A549 (cell line): ENCODE data around the gene ZFC3H1. TPM values are rescaled to one million over a fixed set of nuclear protein-coding genes. Genes with fewer than 3 reads are reported as not detected.

Source experiments
- ATAC-seq, 2 experiments: fragments of 200-7000 bp in 1 of 2; fragments of >200 bp in 1 of 2; cut with Nextera tagmentation in 1 of 2; cut with Tn5 transposase in 1 of 2; 3 replicates each; pipeline versions ENCODE4 v1.8.0 to v1.9.1; 2018 to 2020; ENCODE audit warnings: mild to moderate bottlenecking in 1 of 2, moderate library complexity in 1 of 2
- CTCF ChIA-PET: fragments of 300-600 bp; sonication (Branson Sonifier 250); formaldehyde crosslinking; extraction: SDS; loops from one replicate; lab custom pipeline; 2021; ENCODE audit warnings: antibody characterized with exemption, inconsistent platforms; lab: Yijun Ruan, JAX
- POLR2A ChIA-PET: fragments of 350-600 bp; formaldehyde crosslinking; extraction: SDS; loops from one replicate; lab custom pipeline; 2021; ENCODE audit warnings: antibody characterized with exemption, inconsistent platforms; lab: Yijun Ruan, JAX
- DNase-seq, 2 experiments: peaks; one replicate each; pipeline versions ENCODE4 v3.0.0 to v3.0.0-alpha.2; 2011 to 2016; ENCODE audit warnings: low read depth in 1 of 2, low spot score in 1 of 2
- FAIRE-seq: peaks from 2 replicates; lab custom pipeline; 2011; peaks lifted over from hg19 to GRCh38; lab: Jason Lieb, UNC
- H3K27ac ChIP-seq, 2 experiments: fragments of >200 bp; sonication (Bioruptor Twin); formaldehyde crosslinking; 3 replicates each; pipeline ENCODE4 v1.5.1; 2016 to 2017
- H3K4me1 ChIP-seq: fragments of >200 bp; sonication (Bioruptor Twin); formaldehyde crosslinking; 3 replicates; pipeline ENCODE4 v1.6.1; 2016
- H3K4me2 ChIP-seq: fragments of >200 bp; sonication (Bioruptor Twin); formaldehyde crosslinking; 3 replicates; pipeline ENCODE4 v1.6.1; 2016
- H3K4me3 ChIP-seq: fragments of >200 bp; sonication (Bioruptor Twin); formaldehyde crosslinking; 3 replicates; pipeline ENCODE4 v1.5.1; 2016
- H3K9me3 ChIP-seq: fragments of >200 bp; sonication (Bioruptor Twin); formaldehyde crosslinking; 3 replicates; pipeline ENCODE4 v1.6.1; 2016
- BHLHE40 ChIP-seq: IDR thresholded peaks from 2 replicates; pipeline ENCODE4 v1.6.1; 2012; ENCODE audit warnings: low read depth, low read length, inconsistent platforms
- CBX8 ChIP-seq: fragments of 200-600 bp; sonication (generic); IDR thresholded peaks from 2 replicates; pipeline ENCODE4 v1.6.1; 2016
- CEBPB ChIP-seq, 2 experiments: fragments of >200 bp in 1 of 2; sonication (Bioruptor Twin) in 1 of 2; formaldehyde crosslinking in 1 of 2; IDR thresholded peaks; 2 replicates each; pipeline ENCODE4 v1.6.1; 2012 to 2016
- EP300 ChIP-seq, 2 experiments: fragments of >200 bp; sonication (Bioruptor Twin); formaldehyde crosslinking; IDR thresholded peaks; 2 replicates in 1 of 2; 3 replicates in 1 of 2; pipeline ENCODE4 v1.6.1; 2016 to 2017
- FOSL2 ChIP-seq, 2 experiments: fragments of 450-650 bp in 1 of 2; fragments of >200 bp in 1 of 2; sonication (Bioruptor Twin) in 1 of 2; formaldehyde crosslinking; IDR thresholded peaks; 2 replicates each; pipeline versions ENCODE4 v1.5.0 to v1.6.1; 2016 to 2020; ENCODE audit warnings: mild to moderate bottlenecking in 1 of 2, moderate library complexity in 1 of 2
- HDAC2 ChIP-seq: fragments of 200-600 bp; sonication (generic); IDR thresholded peaks from 2 replicates; pipeline ENCODE4 v1.6.1; 2016
- HOXB5 ChIP-seq: fragments of 250-450 bp; sonication (Bioruptor Pico); IDR thresholded peaks from 2 replicates; pipeline ENCODE4 v1.5.0; 2020; ENCODE audit warnings: mild to moderate bottlenecking, moderate library complexity
- JUN ChIP-seq, 2 experiments: fragments of >200 bp; sonication (Bioruptor Twin); formaldehyde crosslinking; IDR thresholded peaks; 2 replicates in 1 of 2; 3 replicates in 1 of 2; pipeline ENCODE4 v1.6.1; 2016 to 2017
- JUNB ChIP-seq: fragments of >200 bp; sonication (Bioruptor Twin); formaldehyde crosslinking; IDR thresholded peaks from 2 replicates; pipeline ENCODE4 v1.6.1; 2016
- KDM1A ChIP-seq: fragments of 200-600 bp; sonication (generic); IDR thresholded peaks from 2 replicates; pipeline ENCODE4 v1.6.1; 2016; ENCODE audit warnings: low read depth, mild to moderate bottlenecking
- KDM5A ChIP-seq: fragments of 200-600 bp; sonication (generic); IDR thresholded peaks from 2 replicates; pipeline ENCODE4 v1.6.1; 2016; ENCODE audit warnings: antibody characterized with exemption, mild to moderate bottlenecking
- MAZ ChIP-seq: fragments of 150-350 bp; IDR thresholded peaks from 2 replicates; pipeline ENCODE4 v1.6.1; 2014; ENCODE audit warnings: antibody characterized with exemption, low read depth, low read length, borderline replicate concordance
- PHF8 ChIP-seq: fragments of 200-600 bp; sonication (generic); IDR thresholded peaks from 2 replicates; pipeline ENCODE4 v1.6.1; 2016; ENCODE audit warnings: low read depth, mild to moderate bottlenecking, antibody characterized with exemption, moderate library complexity, borderline replicate concordance
- SMC3 ChIP-seq: fragments of >200 bp; sonication (Bioruptor Twin); formaldehyde crosslinking; IDR thresholded peaks from 3 replicates; pipeline ENCODE4 v1.6.1; 2018; ENCODE audit warnings: inconsistent platforms
- ZC3H11A ChIP-seq: fragments of 450-650 bp; IDR thresholded peaks from 2 replicates; pipeline ENCODE4 v1.6.1; 2014; ENCODE audit warnings: antibody characterized with exemption, mild to moderate bottlenecking
- WGBS: methylation state at CpG from one replicate; pipeline ENCODE4 v1.1.6; 2017; ENCODE audit errors: missing lambda C conversion rate; 5-methylcytosine and 5-hydroxymethylcytosine counted together
- polyA plus RNA-seq, 4 experiments: library from polyadenylated mRNA; depleted of rRNA in 3 of 4; stranded (reverse); fragments of >200 nt; fragmentation: RNase III in 1 of 4; extraction: RNeasy Plus Mini Kit Qiagen cat#74134 plus additional on column Dnase treatment in 1 of 4; gene quantifications; 2 replicates in 3 of 4; 3 replicates in 1 of 4; pipeline ENCODE4 v1.2.3, GENCODE V29; 2011 to 2017
- TF ChIP-seq, protein P1 (sequence below): fragments of 250-450 bp; sonication (Bioruptor Pico); IDR thresholded peaks from 2 replicates; pipeline ENCODE4 v1.5.0; 2021; ENCODE audit warnings: mild to moderate bottlenecking, moderate library complexity, borderline replicate concordance
- TF ChIP-seq, protein P2 (sequence below): fragments of >200 bp; sonication (Bioruptor Twin); formaldehyde crosslinking; IDR thresholded peaks from 3 replicates; pipeline ENCODE4 v1.6.1; 2016
- TF ChIP-seq, protein P3 (sequence below): fragments of >200 bp; sonication (Bioruptor Twin); formaldehyde crosslinking; IDR thresholded peaks from 3 replicates; pipeline ENCODE4 v1.5.1; 2016
- TF ChIP-seq, protein P4 (sequence below): IDR thresholded peaks from 2 replicates; pipeline ENCODE4 v1.6.1; 2012
- TF ChIP-seq, protein P5 (sequence below): IDR thresholded peaks from 2 replicates; pipeline ENCODE4 v1.6.1; 2012; ENCODE audit warnings: low read depth, borderline replicate concordance
- TF ChIP-seq, protein P6 (sequence below): fragments of 150-350 bp; IDR thresholded peaks from 2 replicates; pipeline ENCODE4 v1.6.1; 2014; ENCODE audit warnings: low read depth, mild to moderate bottlenecking, low read length

The ZFC3H1 gene
- polyA plus RNA-seq, 2 of the 4 experiments (the other 2 are of a cell fraction), result 18.9 to 58.3 TPM

DNA sequence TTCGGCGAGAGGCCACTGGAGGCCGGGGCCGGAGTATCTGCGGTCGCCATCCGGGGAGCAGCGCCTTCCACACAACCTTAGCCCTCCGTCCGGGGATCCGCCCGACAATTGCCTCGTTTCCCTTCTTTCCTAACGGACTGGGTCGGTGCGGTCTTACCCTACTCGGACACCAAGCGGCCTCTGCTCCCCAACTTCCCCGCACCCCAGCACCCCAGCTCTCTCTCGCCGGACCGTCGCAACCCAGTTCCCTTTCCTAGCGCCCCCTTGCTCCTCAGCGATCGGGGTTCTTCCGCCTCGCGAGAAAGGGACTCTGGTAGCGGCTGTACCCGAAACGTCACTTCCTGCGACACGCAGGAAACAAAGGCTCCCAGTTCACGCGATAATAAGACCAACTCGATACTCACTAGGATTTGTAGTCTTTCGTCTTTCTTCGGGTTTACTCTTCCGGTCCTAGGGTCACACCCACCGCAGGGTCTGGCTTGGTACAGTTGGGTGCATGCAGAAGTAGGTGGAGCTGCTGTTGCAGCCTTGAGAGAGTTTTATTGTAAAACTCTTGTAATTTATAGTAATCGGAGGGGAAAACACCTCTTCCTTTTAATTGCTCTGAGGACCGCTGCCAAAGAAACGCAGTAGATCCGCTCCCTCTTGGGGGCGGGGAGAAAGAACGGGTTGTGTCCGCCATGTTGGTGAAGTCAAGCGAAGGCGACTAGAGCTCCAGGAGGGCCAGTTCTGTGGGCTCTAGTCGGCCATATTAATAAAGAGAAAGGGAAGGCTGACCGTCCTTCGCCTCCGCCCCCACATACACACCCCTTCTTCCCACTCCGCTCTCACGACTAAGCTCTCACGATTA, at the start of gene ZFC3H1, which contains the start of gene THAP2 (continued):
- TF ChIP-seq, protein P1, sequence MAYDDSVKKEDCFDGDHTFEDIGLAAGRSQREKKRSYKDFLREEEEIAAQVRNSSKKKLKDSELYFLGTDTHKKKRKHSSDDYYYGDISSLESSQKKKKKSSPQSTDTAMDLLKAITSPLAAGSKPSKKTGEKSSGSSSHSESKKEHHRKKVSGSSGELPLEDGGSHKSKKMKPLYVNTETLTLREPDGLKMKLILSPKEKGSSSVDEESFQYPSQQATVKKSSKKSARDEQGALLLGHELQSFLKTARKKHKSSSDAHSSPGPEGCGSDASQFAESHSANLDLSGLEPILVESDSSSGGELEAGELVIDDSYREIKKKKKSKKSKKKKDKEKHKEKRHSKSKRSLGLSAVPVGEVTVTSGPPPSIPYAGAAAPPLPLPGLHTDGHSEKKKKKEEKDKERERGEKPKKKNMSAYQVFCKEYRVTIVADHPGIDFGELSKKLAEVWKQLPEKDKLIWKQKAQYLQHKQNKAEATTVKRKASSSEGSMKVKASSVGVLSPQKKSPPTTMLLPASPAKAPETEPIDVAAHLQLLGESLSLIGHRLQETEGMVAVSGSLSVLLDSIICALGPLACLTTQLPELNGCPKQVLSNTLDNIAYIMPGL, result peak; percentile 79
- TF ChIP-seq, protein P2, sequence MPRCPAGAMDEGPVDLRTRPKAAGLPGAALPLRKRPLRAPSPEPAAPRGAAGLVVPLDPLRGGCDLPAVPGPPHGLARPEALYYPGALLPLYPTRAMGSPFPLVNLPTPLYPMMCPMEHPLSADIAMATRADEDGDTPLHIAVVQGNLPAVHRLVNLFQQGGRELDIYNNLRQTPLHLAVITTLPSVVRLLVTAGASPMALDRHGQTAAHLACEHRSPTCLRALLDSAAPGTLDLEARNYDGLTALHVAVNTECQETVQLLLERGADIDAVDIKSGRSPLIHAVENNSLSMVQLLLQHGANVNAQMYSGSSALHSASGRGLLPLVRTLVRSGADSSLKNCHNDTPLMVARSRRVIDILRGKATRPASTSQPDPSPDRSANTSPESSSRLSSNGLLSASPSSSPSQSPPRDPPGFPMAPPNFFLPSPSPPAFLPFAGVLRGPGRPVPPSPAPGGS, result peak; percentile 77; the same call in 1 of the 3 replicates
- peak; percentile 88 for TF ChIP-seq PHF8

DNA sequence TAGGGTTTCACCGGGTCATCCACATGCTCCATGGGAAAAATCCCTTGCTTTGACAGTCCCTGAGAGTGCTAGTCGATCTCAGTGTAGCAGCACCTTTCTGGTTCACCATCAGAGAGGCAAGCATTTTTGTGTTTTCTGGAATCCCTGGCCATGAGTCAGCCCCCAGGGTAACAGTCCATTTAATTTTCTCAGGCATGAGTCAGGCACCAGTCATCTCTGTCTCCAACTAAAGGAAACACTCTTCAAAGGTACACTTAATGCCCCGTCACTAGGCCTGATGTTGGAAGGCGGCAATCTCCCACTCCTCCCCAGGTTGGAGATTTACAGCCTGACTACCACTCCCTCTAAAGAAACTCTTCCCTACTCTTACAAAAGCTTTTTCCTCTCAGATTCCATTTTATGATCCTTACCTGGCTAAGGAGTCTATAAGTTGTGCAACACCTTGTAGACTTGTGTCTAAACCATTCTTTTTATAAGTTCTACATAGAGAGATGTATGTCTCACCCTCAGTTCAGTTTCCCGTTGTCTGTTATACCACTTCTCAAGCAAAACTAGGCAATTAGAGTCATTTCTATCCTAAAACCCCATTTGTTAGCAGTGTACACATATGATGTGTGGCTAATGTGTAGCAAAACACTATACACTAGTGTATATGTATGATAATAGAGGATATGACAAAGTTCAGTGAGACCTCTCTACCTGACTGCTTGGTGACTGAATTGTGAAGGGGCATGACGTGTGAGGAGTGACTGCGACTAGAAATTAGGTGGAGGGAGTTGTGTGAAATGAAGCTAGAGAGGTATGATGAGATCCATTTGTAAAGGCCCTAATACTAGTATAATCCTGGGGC, 46.9 kb upstream of the ZFC3H1 start:
- CTCF ChIA-PET, result interaction anchor here (1.0 to 2.6 kb wide), 3 partner anchors 9 to 70 kb away, joined by 4 to 8 read pairs (median 5); partner anchors contain the start of gene TMEM19
- Histone ChIP-seq H3K4me2 (peak overlapping the region; percentile 61), H3K4me3 (no peak overlapping the region), H3K9me3 (peaks cover 13% of the 10 kb centered on the region), H3K4me1 (peaks cover 15% of the 10 kb centered on the region), H3K27ac (peak overlapping the region; percentile 47 to 66; a peak in 4 of 6 replicates)
- WGBS, result 34% methylated on average over 7 of the region's 7 CpGs
- TF ChIP-seq, protein P3, sequence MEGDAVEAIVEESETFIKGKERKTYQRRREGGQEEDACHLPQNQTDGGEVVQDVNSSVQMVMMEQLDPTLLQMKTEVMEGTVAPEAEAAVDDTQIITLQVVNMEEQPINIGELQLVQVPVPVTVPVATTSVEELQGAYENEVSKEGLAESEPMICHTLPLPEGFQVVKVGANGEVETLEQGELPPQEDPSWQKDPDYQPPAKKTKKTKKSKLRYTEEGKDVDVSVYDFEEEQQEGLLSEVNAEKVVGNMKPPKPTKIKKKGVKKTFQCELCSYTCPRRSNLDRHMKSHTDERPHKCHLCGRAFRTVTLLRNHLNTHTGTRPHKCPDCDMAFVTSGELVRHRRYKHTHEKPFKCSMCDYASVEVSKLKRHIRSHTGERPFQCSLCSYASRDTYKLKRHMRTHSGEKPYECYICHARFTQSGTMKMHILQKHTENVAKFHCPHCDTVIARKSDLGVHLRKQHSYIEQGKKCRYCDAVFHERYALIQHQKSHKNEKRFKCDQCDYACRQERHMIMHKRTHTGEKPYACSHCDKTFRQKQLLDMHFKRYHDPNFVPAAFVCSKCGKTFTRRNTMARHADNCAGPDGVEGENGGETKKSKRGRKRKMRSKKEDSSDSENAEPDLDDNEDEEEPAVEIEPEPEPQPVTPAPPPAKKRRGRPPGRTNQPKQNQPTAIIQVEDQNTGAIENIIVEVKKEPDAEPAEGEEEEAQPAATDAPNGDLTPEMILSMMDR, result no peak
- TF ChIP-seq JUNB, result peak; percentile 73
- TF ChIP-seq, protein P4, sequence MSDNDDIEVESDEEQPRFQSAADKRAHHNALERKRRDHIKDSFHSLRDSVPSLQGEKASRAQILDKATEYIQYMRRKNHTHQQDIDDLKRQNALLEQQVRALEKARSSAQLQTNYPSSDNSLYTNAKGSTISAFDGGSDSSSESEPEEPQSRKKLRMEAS, result peak; percentile 61
- TF ChIP-seq, protein P5, sequence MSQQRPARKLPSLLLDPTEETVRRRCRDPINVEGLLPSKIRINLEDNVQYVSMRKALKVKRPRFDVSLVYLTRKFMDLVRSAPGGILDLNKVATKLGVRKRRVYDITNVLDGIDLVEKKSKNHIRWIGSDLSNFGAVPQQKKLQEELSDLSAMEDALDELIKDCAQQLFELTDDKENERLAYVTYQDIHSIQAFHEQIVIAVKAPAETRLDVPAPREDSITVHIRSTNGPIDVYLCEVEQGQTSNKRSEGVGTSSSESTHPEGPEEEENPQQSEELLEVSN, result peak; percentile 61; the same call in 1 of the 2 replicates
- TF ChIP-seq FOSL2 (IDR thresholded peaks at IDR 0.05), result peak; percentile 80
- peak; percentile 80 for TF ChIP-seq FOSL2 (CRISPR knock-in tag; IDR thresholded peaks at IDR 0.05)
- TF ChIP-seq SMC3, result no peak
- no peak for TF ChIP-seq KDM5A
- TF ChIP-seq CBX8, result no peak
- peak; percentile 30 to 71; a peak in 3 of 4 replicates for TF ChIP-seq CEBPB (IDR thresholded peaks at IDR 0.05)
- no peak for TF ChIP-seq BHLHE40
- FAIRE-seq (no peak), ATAC-seq (peak; percentile 98), DNase-seq (peak; percentile 52 to 69)
- POLR2A ChIA-PET, result no interaction called here

DNA sequence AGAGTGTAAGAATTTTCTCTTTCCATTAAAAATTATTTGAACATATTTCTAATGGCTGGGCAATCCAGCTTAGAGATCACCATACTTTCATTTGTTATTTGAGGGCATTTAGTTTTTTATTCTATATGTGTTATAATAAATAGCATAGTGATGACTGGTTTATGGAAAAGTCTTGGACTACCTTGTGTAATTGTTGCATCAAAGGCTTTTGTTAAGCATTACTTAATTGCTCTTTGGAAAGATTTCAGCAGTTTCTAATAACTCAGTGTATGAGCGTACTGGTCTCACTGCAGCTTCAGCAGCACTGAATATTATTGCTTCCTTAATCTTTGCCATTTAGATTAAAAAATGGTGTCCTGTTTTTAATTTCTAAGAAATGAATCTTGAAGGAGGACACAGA, 45.0 kb upstream of the ZFC3H1 start:
- Histone ChIP-seq H3K27ac (no peak overlapping the region), H3K9me3 (peaks cover 6% of the 10 kb centered on the region), H3K4me2 (no peak overlapping the region), H3K4me3 (no peak overlapping the region), H3K4me1 (peaks cover 15% of the 10 kb centered on the region)
- TF ChIP-seq, protein P3, result no peak
- TF ChIP-seq MAZ (no peak), HDAC2 (no peak), KDM1A (no peak), JUN (IDR thresholded peaks at IDR 0.05) (no peak), EP300 (IDR thresholded peaks at IDR 0.05) (no peak), FOSL2 (IDR thresholded peaks at IDR 0.05) (no peak), FOSL2 (CRISPR knock-in tag; IDR thresholded peaks at IDR 0.05) (no peak), HOXB5 (CRISPR knock-in tag) (no peak), ZC3H11A (no peak)
- TF ChIP-seq, protein P6, sequence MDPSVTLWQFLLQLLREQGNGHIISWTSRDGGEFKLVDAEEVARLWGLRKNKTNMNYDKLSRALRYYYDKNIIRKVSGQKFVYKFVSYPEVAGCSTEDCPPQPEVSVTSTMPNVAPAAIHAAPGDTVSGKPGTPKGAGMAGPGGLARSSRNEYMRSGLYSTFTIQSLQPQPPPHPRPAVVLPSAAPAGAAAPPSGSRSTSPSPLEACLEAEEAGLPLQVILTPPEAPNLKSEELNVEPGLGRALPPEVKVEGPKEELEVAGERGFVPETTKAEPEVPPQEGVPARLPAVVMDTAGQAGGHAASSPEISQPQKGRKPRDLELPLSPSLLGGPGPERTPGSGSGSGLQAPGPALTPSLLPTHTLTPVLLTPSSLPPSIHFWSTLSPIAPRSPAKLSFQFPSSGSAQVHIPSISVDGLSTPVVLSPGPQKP, result no peak
- DNase-seq (no peak), ATAC-seq (no peak), FAIRE-seq (no peak)
- 94% methylated on average over 1 of the region's 1 CpG for WGBS
- ChIA-PET CTCF (interaction anchor here (1.0 to 2.3 kb wide), 4 partner anchors 15 to 38 kb away, joined by 3 to 11 read pairs (median 4); partner anchors contain the start of gene TMEM19), POLR2A (interaction anchor here (1.3 kb wide), 1 partner anchor 23 kb away, joined by 6 read pairs; the partner anchor contains the start of gene TMEM19)
